Measurements from ENCODE around the gene SLC33A1. TPM values are rescaled to one million over a fixed set of nuclear protein-coding genes. Genes with fewer than 3 reads are reported as not detected.

The SLC33A1 gene
- total RNA-seq, 1 donor from 2014 or later, result 27.4 TPM

GRCh38 chr3:155772801-155773200 lies 81.4 kb downstream of the SLC33A1 start:
- H3K27ac ChIP-seq, result no peak overlapping the region
- Mint-ChIP-seq H3K36me3 (peaks cover 21% of the 10 kb centered on the region), H3K9me3 (peaks cover 2% of the 10 kb centered on the region), H3K27ac (no peak overlapping the region), H3K4me1 (no peaks in the 10 kb centered on the region), H3K4me3 (no peak overlapping the region), H3K27me3 (ENCODE audit: insufficient read depth, low read depth) (no peaks in the 10 kb centered on the region)
- H3K4me2 ChIP-seq, result no peak overlapping the region
- no peaks in the 10 kb centered on the region for H3K27me3 ChIP-seq
- no peak overlapping the region for H2AFZ ChIP-seq (replicated peaks)
- H3K9me3 ChIP-seq (ENCODE audit: low read depth), result no peaks in the 10 kb centered on the region
- no peak overlapping the region for H3K9ac ChIP-seq
- no peaks in the 10 kb centered on the region for H3K36me3 ChIP-seq
- no peaks in the 10 kb centered on the region for H4K20me1 ChIP-seq (ENCODE audit: low read depth)
- no peaks in the 10 kb centered on the region for H3F3A ChIP-seq (ENCODE audit: low read depth)
- no peak overlapping the region for H3K4me3 ChIP-seq
- no peaks in the 10 kb centered on the region for H3K4me1 ChIP-seq
- H3K79me2 ChIP-seq (ENCODE audit: low read depth), result no peaks in the 10 kb centered on the region
- no peak for DNase-seq (ENCODE audit: low spot score)
- TF ChIP-seq CTCF (IDR thresholded peaks at IDR 0.05), result no peak
- TF ChIP-seq EZH2 (IDR thresholded peaks at IDR 0.05), result no peak
- no peak for TF ChIP-seq EZH2phosphoT487 (IDR thresholded peaks at IDR 0.05)

GRCh38 chr3:155771126-155771525 lies 83.1 kb downstream of the SLC33A1 start:
- Histone ChIP-seq H3K4me3 (no peak overlapping the region), H3K27ac (no peak overlapping the region), H3K79me2 (ENCODE audit: low read depth) (no peaks in the 10 kb centered on the region), H3K4me2 (no peak overlapping the region), H3K27me3 (no peaks in the 10 kb centered on the region), H3K4me1 (no peaks in the 10 kb centered on the region), H3F3A (ENCODE audit: low read depth) (no peaks in the 10 kb centered on the region), H4K20me1 (ENCODE audit: low read depth) (no peaks in the 10 kb centered on the region), H3K9ac (no peak overlapping the region), H3K9me3 (ENCODE audit: low read depth) (no peaks in the 10 kb centered on the region), H3K36me3 (no peaks in the 10 kb centered on the region), H2AFZ (replicated peaks) (no peak overlapping the region)
- no peaks in the 10 kb centered on the region for H3K4me1 Mint-ChIP-seq
- H3K27me3 Mint-ChIP-seq (ENCODE audit: insufficient read depth, low read depth), result no peaks in the 10 kb centered on the region
- H3K4me3 Mint-ChIP-seq, result no peak overlapping the region
- H3K27ac Mint-ChIP-seq, result no peak overlapping the region
- DNase-seq (ENCODE audit: low spot score), result no peak
- H3K36me3 Mint-ChIP-seq, result peaks cover 21% of the 10 kb centered on the region
- TF ChIP-seq EZH2 (IDR thresholded peaks at IDR 0.05) (no peak), EZH2phosphoT487 (IDR thresholded peaks at IDR 0.05) (no peak), CTCF (IDR thresholded peaks at IDR 0.05) (no peak)
- peaks cover 2% of the 10 kb centered on the region for H3K9me3 Mint-ChIP-seq

Other genes starting within 250 kb of the SLC33A1 start
- gene PLCH1, start 109.4 kb downstream of the SLC33A1 start, total RNA-seq (ENCODE audit: low replicate concordance), result 28.8 and 32.0 TPM in 2 replicates
- 7.7 and 13.5 TPM in 2 replicates for gene C3orf33, start 48.1 kb downstream of the SLC33A1 start, total RNA-seq (ENCODE audit: low replicate concordance)
- 156 and 279 TPM in 2 replicates for gene GMPS, start 16.2 kb upstream of the SLC33A1 start, total RNA-seq (ENCODE audit: low replicate concordance)